Fibroblast of lung (primary cell): ENCODE data around the gene UBN1.

Experiments
- EZH2 ChIP-seq: IDR thresholded peaks from 2 replicates; pipeline ENCODE4 v1.5.1; 2012; ENCODE audit warnings: low read length, control low read depth, mild to moderate bottlenecking; ENCODE audit errors: missing control alignments
- TF ChIP-seq, protein P1 (sequence below), 2 donors: IDR thresholded peaks in 1 of 2; conservative IDR thresholded peaks in 1 of 2; 1 replicate in 1 of 2; 2 replicates in 1 of 2; pipeline ENCODE4 v1.5.1; 2011 to 2012; ENCODE audit warnings: low read length in 2 of 2, control low read depth in 1 of 2, inconsistent platforms in 1 of 2, low read depth in 1 of 2, mild to moderate bottlenecking in 1 of 2

- TF ChIP-seq, protein P1, sequence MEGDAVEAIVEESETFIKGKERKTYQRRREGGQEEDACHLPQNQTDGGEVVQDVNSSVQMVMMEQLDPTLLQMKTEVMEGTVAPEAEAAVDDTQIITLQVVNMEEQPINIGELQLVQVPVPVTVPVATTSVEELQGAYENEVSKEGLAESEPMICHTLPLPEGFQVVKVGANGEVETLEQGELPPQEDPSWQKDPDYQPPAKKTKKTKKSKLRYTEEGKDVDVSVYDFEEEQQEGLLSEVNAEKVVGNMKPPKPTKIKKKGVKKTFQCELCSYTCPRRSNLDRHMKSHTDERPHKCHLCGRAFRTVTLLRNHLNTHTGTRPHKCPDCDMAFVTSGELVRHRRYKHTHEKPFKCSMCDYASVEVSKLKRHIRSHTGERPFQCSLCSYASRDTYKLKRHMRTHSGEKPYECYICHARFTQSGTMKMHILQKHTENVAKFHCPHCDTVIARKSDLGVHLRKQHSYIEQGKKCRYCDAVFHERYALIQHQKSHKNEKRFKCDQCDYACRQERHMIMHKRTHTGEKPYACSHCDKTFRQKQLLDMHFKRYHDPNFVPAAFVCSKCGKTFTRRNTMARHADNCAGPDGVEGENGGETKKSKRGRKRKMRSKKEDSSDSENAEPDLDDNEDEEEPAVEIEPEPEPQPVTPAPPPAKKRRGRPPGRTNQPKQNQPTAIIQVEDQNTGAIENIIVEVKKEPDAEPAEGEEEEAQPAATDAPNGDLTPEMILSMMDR (conservative IDR thresholded peaks at IDR 0.05 in 1 of 2, IDR thresholded peaks at IDR 0.05 in 1 of 2; ENCODE audit: low read depth in 1 of 2, low read length in 2 of 2), result no peak
- TF ChIP-seq EZH2, result no peak
Measured at GRCh38 chr16:4814542-4815173, 32.6 kb upstream of the UBN1 start.
